Stimulated activated naive CD8-positive, alpha-beta T cell treated with anti-CD3 and anti-CD28 coated beads, Interleukin-15, amount 100 ng/mL, for 72 hours (primary cell): ENCODE data around the gene NRG2.
A peak's percentile ranks its signal among the peaks of the same experiment; 100 is the strongest.

Source experiments
- ATAC-seq: fragments of 150-1000 bp; cut with Tn5 transposase; 2 replicates; pipeline ENCODE4 v1.10.0; 2021; ENCODE audit warnings: mild to moderate bottlenecking, moderate library complexity
- DNase-seq, 2 donors: peaks; one replicate each; pipeline ENCODE4 v3.0.0; 2021 to 2022
- H3K27ac Mint-ChIP-seq, 2 donors: one replicate each; pipeline ENCODE4 v1.8.0; 2022; ENCODE audit warnings: mild to moderate bottlenecking in 2 of 2, mixed read lengths in 2 of 2, moderate library complexity in 2 of 2
- H3K27me3 Mint-ChIP-seq: one replicate; pipeline ENCODE4 v1.8.0; 2022; ENCODE audit warnings: mixed read lengths
- H3K4me1 Mint-ChIP-seq: one replicate; pipeline ENCODE4 v1.8.0; 2022; ENCODE audit warnings: mild to moderate bottlenecking, mixed read lengths
- H3K4me3 Mint-ChIP-seq, 2 donors: one replicate each; pipeline ENCODE4 v1.8.0; 2022; ENCODE audit warnings: mild to moderate bottlenecking in 2 of 2, mixed read lengths in 2 of 2, moderate library complexity in 1 of 2
- H3K9me3 Mint-ChIP-seq, 2 donors: one replicate each; pipeline ENCODE4 v1.8.0; 2022; ENCODE audit warnings: mixed read lengths in 2 of 2

Gene NRG2

GRCh38 chr5:139955053-139955605, 88.0 kb downstream of the NRG2 start:
- no peaks in the 10 kb centered on the region for H3K4me1 Mint-ChIP-seq
- no peak overlapping the region for H3K4me3 Mint-ChIP-seq
- DNase-seq (no peak), ATAC-seq (no peak)
- no peaks in the 10 kb centered on the region for H3K9me3 Mint-ChIP-seq
- H3K27me3 Mint-ChIP-seq, result peaks cover 25% of the 10 kb centered on the region
- H3K27ac Mint-ChIP-seq, result no peak overlapping the region

DNA sequence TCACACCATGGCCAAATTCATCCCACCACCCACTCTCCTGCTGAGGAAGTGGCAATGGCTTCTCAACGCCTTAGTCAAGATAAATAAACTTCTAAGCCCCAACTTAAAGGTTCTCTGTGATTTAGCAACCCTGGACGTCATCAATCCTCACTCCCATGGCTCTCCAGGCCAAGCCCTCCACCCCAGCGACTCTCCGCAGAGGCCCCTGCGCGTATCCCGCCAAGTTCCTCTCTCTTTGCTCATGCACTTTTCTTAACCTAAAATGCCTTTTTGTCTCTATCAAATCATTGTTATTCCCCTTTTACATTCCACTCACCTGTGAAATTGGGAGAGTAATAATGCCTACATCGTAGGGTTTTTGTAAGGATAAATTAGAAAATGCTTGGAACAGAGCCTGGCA, 88.6 kb downstream of the NRG2 start:
- DNase-seq, result no peak
- H3K4me1 Mint-ChIP-seq, result no peaks in the 10 kb centered on the region
- peaks cover 31% of the 10 kb centered on the region for H3K27me3 Mint-ChIP-seq
- ATAC-seq, result no peak
- H3K27ac Mint-ChIP-seq, result no peak overlapping the region
- no peak overlapping the region for H3K4me3 Mint-ChIP-seq
- no peaks in the 10 kb centered on the region for H3K9me3 Mint-ChIP-seq

DNA sequence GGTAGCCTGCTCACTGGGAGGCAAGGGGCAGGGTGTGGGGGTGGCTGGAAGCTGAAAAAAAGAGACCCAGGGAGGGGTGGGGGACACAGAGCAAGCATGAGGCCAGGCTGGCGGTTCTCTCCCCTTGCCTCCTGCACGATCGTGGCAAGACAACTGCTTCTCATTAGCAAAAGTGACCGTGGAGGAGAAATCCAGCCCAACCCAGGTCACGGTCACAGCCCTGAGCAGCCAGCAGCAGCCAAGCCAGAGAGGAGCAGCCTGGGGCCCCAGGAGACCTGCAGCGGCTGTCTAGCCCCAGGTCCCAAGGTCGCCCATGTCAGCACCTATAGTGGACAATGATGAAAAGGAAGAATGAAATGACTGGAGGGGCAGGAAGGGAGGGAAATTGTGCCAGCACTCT, 89.1 kb downstream of the NRG2 start:
- peaks cover 35% of the 10 kb centered on the region for H3K27me3 Mint-ChIP-seq
- H3K4me3 Mint-ChIP-seq, result no peak overlapping the region
- H3K9me3 Mint-ChIP-seq, result no peaks in the 10 kb centered on the region
- no peak for ATAC-seq
- H3K4me1 Mint-ChIP-seq, result no peaks in the 10 kb centered on the region
- DNase-seq, result no peak
- H3K27ac Mint-ChIP-seq, result no peak overlapping the region

DNA sequence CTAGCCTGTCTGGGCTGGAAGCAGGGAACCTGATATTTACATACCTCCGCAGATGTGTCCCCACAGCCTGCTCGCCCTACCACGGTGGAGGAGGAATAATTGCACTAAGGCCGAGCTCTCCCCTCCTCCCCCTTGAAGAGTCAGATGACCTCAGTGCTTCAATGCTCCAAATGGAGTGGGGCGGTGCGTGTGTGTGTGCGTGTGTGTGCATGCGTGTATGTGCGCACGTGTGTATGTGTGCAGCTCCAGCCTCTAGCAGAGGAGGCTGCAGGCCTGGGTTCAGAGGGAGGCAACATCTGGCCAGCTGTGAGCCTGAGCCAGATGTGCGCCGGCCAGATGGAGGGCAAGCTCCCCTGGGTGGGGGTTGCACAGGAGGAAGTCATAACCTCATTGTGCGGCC, 90.5 kb downstream of the NRG2 start:
- H3K4me3 Mint-ChIP-seq, result no peak overlapping the region
- no peaks in the 10 kb centered on the region for H3K4me1 Mint-ChIP-seq
- DNase-seq, result no peak
- ATAC-seq, result no peak
- H3K27ac Mint-ChIP-seq, result no peak overlapping the region
- no peaks in the 10 kb centered on the region for H3K9me3 Mint-ChIP-seq
- peaks cover 50% of the 10 kb centered on the region for H3K27me3 Mint-ChIP-seq

DNA sequence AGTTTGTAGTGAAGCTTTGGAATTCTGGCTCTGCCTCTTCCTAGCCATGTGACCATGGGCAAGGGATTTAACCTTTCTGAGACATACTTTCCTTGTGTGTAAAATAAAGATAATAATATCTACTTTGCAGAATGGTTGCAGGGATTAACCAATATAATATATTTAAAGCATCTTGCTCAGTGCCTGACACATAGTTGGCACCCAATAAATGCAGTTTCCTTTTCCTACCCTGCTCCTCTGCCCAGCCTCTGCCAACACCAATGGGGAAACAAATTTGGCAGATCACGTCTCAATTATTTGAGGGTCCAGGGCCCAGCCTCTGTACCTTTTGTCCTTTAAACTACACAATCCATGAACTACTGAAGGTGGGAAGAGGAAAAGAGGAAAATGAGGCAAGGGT, 91.1 kb downstream of the NRG2 start:
- H3K4me1 Mint-ChIP-seq, result no peaks in the 10 kb centered on the region
- no peak for DNase-seq
- ATAC-seq, result no peak
- no peak overlapping the region for H3K27ac Mint-ChIP-seq
- H3K9me3 Mint-ChIP-seq, result no peaks in the 10 kb centered on the region
- H3K4me3 Mint-ChIP-seq, result no peak overlapping the region
- H3K27me3 Mint-ChIP-seq, result peaks cover 54% of the 10 kb centered on the region

- no peak for ATAC-seq
- Mint-ChIP-seq H3K4me1 (no peaks in the 10 kb centered on the region), H3K27ac (no peak overlapping the region), H3K27me3 (peaks cover 57% of the 10 kb centered on the region), H3K4me3 (no peak overlapping the region), H3K9me3 (no peaks in the 10 kb centered on the region)
- DNase-seq, result peak in 1 of 2 donors; percentile 4
These were observed 91.7 kb downstream of the NRG2 start for GRCh38 chr5:139951296-139951924.

- Mint-ChIP-seq H3K4me3 (no peak overlapping the region), H3K4me1 (no peaks in the 10 kb centered on the region), H3K9me3 (no peaks in the 10 kb centered on the region), H3K27me3 (peaks cover 57% of the 10 kb centered on the region), H3K27ac (peak overlapping the region in 1 of 2 donors; percentile 19)
- no peak for DNase-seq
- ATAC-seq, result no peak
These were observed 92.7 kb downstream of the NRG2 start for GRCh38 chr5:139950436-139950835.

- Mint-ChIP-seq H3K27ac (no peak overlapping the region), H3K9me3 (no peaks in the 10 kb centered on the region), H3K4me1 (no peaks in the 10 kb centered on the region), H3K27me3 (peaks cover 61% of the 10 kb centered on the region), H3K4me3 (no peak overlapping the region)
- DNase-seq (no peak), ATAC-seq (no peak)
These were observed 93.4 kb downstream of the NRG2 start for GRCh38 chr5:139949710-139950109.

- Mint-ChIP-seq H3K4me1 (no peaks in the 10 kb centered on the region), H3K27me3 (peaks cover 71% of the 10 kb centered on the region), H3K4me3 (no peak overlapping the region), H3K27ac (no peak overlapping the region), H3K9me3 (no peaks in the 10 kb centered on the region)
- DNase-seq (no peak), ATAC-seq (no peak)
These were observed 95.4 kb downstream of the NRG2 start for GRCh38 chr5:139947727-139948126.

GRCh38 chr5:139946440-139946839, 96.7 kb downstream of the NRG2 start:
- peaks cover 79% of the 10 kb centered on the region for H3K27me3 Mint-ChIP-seq
- no peak overlapping the region for H3K27ac Mint-ChIP-seq
- H3K9me3 Mint-ChIP-seq, result no peaks in the 10 kb centered on the region
- no peak overlapping the region for H3K4me3 Mint-ChIP-seq
- no peak for ATAC-seq
- DNase-seq, result no peak
- no peaks in the 10 kb centered on the region for H3K4me1 Mint-ChIP-seq

- ATAC-seq, result no peak
- Mint-ChIP-seq H3K27ac (no peak overlapping the region), H3K4me3 (no peak overlapping the region), H3K27me3 (peaks cover 81% of the 10 kb centered on the region), H3K4me1 (no peaks in the 10 kb centered on the region), H3K9me3 (peaks cover 0 to under 1% of the 10 kb centered on the region in 2 donors)
- no peak for DNase-seq
These were observed 97.1 kb downstream of the NRG2 start for GRCh38 chr5:139946006-139946405.

DNA sequence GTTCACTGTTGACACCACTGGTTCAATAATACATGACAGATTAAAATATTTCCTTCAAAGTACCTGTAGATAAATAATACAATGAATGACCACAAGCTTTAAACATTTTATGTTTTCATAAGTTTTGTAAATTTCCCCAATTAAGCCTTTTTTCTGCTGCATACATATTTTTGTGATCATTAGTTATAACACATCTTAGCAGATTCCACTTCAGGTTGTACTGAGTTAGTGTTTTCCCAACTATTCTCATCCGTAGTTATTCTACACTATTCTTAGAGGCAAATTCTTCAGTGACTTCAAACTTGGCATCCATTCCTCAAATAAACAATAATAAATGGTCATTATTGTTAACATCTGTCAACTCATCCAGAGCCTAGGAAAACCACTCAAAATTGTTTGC, 100.9 kb downstream of the NRG2 start:
- H3K27ac Mint-ChIP-seq, result no peak overlapping the region
- H3K27me3 Mint-ChIP-seq, result peaks cover 75% of the 10 kb centered on the region
- H3K4me3 Mint-ChIP-seq, result no peak overlapping the region
- DNase-seq (no peak), ATAC-seq (no peak)
- H3K9me3 Mint-ChIP-seq, result peaks cover 4 to 18% of the 10 kb centered on the region in 2 donors
- no peaks in the 10 kb centered on the region for H3K4me1 Mint-ChIP-seq

DNA sequence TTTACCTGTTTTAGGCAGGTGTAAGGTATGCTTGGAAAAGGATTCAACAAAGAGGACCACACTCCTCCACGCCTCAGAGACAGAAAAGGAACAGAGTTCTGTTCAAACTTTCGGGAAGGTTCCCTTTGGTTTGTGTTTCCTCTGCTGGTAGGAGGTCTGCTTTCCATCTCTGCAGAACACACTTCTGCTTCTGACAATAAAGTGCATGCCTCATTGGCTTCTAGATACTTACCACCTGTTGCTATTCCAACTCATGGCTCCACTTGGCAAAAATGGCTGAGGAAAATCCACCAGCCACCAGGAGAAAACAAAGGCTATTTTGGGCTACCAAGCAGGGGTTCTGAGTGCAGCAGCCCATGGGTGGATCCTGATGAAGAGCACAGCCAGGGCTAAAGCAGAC, 112.7 kb downstream of the NRG2 start:
- no peak overlapping the region for H3K4me3 Mint-ChIP-seq
- H3K27me3 Mint-ChIP-seq, result peaks cover 57% of the 10 kb centered on the region
- no peak for ATAC-seq
- no peak for DNase-seq
- peaks cover 6% of the 10 kb centered on the region for H3K4me1 Mint-ChIP-seq
- H3K27ac Mint-ChIP-seq, result no peak overlapping the region
- no peaks in the 10 kb centered on the region for H3K9me3 Mint-ChIP-seq

DNA sequence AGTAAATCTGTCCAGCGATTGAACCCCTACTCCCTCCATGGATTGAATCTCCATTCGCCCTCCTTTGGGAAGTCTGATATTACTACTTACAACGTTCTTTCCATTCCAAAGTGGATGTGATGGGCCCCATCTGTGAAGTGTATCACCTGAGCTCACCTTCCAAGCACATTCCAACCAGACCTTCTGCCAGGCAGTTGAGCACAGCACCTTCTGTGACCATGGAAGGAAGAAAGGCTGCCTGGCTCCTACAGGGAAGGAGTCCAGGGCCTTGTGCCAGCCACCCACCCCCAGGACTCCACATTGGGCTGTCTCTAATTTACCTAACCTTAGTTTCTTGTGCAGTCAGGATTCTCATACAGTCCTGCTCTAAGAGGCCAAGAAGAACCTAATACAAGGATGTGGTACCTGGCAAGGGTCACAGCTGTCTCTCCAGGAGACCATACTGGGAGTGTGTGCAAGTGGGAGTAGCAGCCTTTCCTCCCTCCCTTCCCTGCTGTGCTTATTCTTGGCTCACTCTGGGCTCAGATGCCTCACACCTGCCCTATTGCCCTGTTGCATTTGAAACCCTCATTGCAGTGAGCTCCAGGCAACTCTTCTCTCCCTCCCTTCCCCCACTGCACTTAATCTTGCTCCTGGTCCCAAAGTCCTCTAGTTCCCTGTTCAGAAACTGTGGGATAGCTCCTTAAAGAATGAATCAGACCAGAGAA, 116.1 kb downstream of the NRG2 start:
- ATAC-seq, result no peak
- DNase-seq, result no peak
- H3K27me3 Mint-ChIP-seq, result peaks cover 36% of the 10 kb centered on the region
- H3K9me3 Mint-ChIP-seq, result no peaks in the 10 kb centered on the region
- no peak overlapping the region for H3K4me3 Mint-ChIP-seq
- peaks cover 6% of the 10 kb centered on the region for H3K4me1 Mint-ChIP-seq
- no peak overlapping the region for H3K27ac Mint-ChIP-seq

DNA sequence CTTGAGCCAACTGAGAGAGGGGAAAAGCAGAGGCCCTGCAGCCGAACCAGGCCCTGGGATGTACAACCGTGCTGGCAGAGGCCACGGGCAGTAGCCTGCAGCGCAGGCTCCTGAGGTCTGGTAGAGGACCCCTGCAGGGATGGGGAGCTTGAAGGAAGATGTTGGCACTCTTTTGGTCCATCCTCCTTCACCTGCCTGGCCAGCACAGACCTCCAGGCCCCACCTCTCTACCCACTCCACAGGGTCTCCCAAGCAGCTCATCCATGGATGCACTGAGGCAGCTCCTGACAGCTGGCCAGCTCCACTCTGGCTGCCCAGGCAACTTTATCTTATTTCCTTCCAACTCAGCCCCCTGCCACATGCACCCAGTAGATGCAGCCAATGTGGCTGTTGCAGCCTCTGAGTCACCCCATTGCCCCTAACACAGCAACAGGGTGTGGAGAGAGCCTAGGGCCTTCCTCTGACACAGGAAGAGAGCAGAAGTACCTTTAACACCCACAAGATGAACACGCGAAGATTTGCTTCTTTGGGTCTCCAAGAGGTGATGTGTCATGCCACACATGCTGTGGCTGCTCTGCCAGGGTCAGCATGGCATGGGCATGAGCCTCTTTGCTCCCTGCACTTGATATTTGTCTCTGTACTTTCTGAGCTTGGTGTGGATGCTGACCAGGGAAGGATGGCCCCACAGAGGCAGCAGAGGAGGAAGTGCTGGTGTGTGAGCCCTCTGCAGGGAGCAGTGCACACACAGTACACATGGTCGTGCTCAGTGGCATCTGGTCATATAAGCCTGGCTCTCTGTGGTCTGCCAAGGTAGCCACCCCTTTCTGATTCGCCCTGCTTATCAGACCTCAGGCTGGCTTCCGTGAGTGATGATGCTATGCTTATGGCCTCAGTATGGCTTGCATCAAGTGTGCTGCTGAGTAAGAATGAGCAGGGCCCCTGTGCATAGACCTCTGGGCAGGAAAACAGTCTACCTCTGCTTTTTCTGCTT, 117.2 kb downstream of the NRG2 start:
- Mint-ChIP-seq H3K27me3 (peaks cover 30% of the 10 kb centered on the region), H3K27ac (peak overlapping the region in 1 of 2 donors; percentile 68), H3K9me3 (no peaks in the 10 kb centered on the region), H3K4me1 (peaks cover 6% of the 10 kb centered on the region), H3K4me3 (no peak overlapping the region)
- ATAC-seq, result peak; percentile 43
- DNase-seq, result no peak

DNA sequence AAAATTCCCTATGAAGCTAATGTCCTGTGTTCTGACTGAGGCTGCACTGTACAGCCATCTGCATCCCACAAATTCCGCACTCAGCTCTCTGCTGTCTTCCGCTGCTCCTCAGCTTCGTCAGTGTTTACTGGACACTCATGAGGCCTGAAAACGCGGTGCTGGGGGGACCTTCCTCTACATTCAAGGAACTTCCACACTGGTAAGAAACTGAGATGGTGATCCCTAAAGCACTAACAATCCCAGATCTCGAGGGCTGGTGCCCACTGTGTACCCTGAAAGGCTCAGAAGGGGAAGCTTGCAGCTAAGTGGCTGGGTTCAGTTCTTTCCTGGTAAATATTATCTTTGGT, 117.9 kb downstream of the NRG2 start:
- Mint-ChIP-seq H3K9me3 (no peaks in the 10 kb centered on the region), H3K4me1 (peaks cover 6% of the 10 kb centered on the region), H3K4me3 (no peak overlapping the region), H3K27me3 (peaks cover 24% of the 10 kb centered on the region), H3K27ac (no peak overlapping the region)
- ATAC-seq (no peak), DNase-seq (no peak)
